Cardiac septum (tissue), 1 donor: Measurements from ENCODE around the gene AREG. TPM values are rescaled to one million over a fixed set of nuclear protein-coding genes. Genes with fewer than 3 reads are reported as not detected.

Source experiments
- DNase-seq: peaks from one replicate; pipeline ENCODE4 v3.0.0-alpha.2; 2020; ENCODE audit warnings: low spot score
- intact Hi-C: fragments of 100-400 bp; cut with DNase I; formaldehyde crosslinking; loops from one replicate; pipeline ENCODE4 v1.14.0; 2022
- total RNA-seq: library from RNA; stranded (reverse); fragmentation: NEBNext Ultra II Directional; extraction: Animal tissue kit (Norgen Biotek cat#: 25700); gene quantifications from one replicate; pipeline ENCODE4 v1.2.1, GENCODE V29; 2021
- donor health status: DM: no; HTN: no; CAD: no.

Gene AREG
- total RNA-seq, 1 donor from 2014 or later: 7.8 TPM

GRCh38 chr4:74490736-74491135 lies 45.8 kb downstream of the AREG start:
- intact Hi-C loops: no loop called here
- DNase-seq: no peak

GRCh38 chr4:74499986-74500781 lies 55.2 kb downstream of the AREG start:
- no peak for DNase-seq
- intact Hi-C loops: no loop called here

GRCh38 chr4:74501579-74501978 lies 56.6 kb downstream of the AREG start:
- intact Hi-C loops: no loop called here
- no peak for DNase-seq

DNA sequence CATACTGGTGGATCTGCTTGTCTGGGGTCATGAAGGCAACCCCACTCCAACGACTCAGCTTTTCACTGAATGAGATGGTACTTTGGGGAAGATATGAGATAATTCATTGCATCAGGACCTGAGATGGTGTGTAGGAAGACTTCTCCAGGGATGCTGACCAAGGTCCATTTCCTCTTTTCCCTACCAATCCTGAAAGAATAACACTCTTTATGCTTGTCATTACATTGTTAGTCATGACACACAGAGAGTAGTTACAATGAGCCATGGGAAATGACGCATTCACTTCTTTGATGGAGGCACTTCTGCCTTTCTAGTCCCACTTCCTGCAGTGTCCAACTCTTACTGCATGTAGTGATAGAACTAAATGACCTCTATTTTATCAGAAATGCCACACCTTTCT lies 58.6 kb downstream of the AREG start:
- DNase-seq: no peak
- intact Hi-C loops: no loop called here

DNA sequence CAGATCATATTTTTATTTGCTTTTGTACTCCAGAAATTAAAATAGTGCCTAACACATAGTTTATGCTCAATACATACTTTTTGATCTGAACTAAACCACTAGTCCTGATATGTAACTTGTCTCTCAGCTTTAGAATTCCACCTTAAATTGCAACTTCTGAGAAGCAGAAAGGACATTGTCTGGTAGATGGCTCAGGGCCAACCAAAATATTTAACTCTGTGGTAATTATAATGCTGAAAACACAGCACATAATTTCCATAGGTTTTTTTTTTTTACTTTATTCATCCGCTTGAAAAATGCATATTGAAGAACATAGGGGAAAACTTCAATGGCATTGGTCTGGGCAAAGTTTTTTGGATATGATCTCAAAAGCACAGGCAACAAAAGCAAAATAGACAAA lies 59.3 kb downstream of the AREG start:
- no peak for DNase-seq
- intact Hi-C loops: no loop called here

Other genes with a start within 250 kb of the AREG start
- gene EPGN, start 136.7 kb upstream of the AREG start, total RNA-seq: not detected
- 0.05 TPM for gene EREG, start 80.0 kb upstream of the AREG start, total RNA-seq